ENCODE measurements around the gene HELT. TPM values are rescaled to one million over a fixed set of nuclear protein-coding genes. Genes with fewer than 3 reads are reported as not detected.

The HELT gene
- total RNA-seq, 1 experiment from 2014 or later: not detected

GRCh38 chr4:185016101-185016940 lies 2.0 kb upstream of the HELT start:
- no peak for DNase-seq
- H3K27ac Mint-ChIP-seq (ENCODE audit: unreplicated experiment): no peak overlapping the region
- CTCF ChIA-PET: no interaction called here
- H3K27me3 Mint-ChIP-seq (ENCODE audit: unreplicated experiment): peaks cover 86% of the 10 kb centered on the region
- TF ChIP-seq, protein P1, sequence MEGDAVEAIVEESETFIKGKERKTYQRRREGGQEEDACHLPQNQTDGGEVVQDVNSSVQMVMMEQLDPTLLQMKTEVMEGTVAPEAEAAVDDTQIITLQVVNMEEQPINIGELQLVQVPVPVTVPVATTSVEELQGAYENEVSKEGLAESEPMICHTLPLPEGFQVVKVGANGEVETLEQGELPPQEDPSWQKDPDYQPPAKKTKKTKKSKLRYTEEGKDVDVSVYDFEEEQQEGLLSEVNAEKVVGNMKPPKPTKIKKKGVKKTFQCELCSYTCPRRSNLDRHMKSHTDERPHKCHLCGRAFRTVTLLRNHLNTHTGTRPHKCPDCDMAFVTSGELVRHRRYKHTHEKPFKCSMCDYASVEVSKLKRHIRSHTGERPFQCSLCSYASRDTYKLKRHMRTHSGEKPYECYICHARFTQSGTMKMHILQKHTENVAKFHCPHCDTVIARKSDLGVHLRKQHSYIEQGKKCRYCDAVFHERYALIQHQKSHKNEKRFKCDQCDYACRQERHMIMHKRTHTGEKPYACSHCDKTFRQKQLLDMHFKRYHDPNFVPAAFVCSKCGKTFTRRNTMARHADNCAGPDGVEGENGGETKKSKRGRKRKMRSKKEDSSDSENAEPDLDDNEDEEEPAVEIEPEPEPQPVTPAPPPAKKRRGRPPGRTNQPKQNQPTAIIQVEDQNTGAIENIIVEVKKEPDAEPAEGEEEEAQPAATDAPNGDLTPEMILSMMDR (IDR thresholded peaks at IDR 0.05; ENCODE audit: unreplicated experiment): no peak
- H3K4me1 Mint-ChIP-seq (ENCODE audit: low read depth, unreplicated experiment): peaks cover 15% of the 10 kb centered on the region
- intact Hi-C loops (cut with micrococcal nuclease; ENCODE audit: unreplicated experiment): no loop called here
- H3K9me3 Mint-ChIP-seq (ENCODE audit: low read depth, unreplicated experiment): no peaks in the 10 kb centered on the region
- peaks cover 10% of the 10 kb centered on the region for H3K36me3 Mint-ChIP-seq (ENCODE audit: insufficient read depth, unreplicated experiment)
- BruUV-seq (replicated peaks): no TSS peak
- H3K4me3 Mint-ChIP-seq (ENCODE audit: low read depth, unreplicated experiment): no peak overlapping the region

DNA sequence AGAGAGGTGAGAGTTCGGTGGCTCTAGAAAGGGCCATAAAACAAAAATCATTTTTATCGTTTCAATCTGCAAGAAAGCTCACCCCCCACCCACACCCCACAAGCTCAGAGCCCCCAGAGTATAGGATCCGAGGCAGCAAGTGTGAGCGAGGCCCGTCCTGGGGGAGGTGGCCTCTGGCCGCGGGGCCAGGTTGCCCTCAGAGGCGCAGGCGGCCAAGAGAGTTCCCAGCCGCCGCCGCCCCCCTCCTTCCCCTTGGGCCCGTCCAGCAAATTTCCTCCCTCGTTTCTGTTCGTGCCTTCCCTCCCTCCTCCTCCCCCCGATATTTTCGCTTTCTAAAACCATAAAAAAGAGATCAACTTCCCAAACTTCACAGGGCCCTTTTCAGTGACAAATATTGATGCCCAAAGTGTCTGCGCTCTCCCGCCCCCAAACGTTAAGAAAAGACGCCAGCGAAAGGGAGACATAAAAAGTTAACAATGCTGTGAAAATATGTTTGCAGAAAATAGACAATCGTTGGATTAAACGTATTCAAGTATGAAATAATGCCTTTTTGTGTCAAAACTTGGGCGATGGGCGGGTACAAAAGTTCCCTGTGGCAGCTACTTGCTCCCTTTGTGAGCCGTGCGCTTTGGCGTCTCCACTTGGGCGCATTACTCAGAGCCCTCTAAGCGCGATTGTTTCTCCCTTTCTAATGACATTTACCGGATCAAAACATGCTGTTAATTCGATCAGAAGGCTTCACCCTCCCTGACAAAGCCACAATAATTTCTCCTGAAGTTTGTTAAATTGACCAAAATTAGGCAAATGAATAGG lies 1.1 kb upstream of the HELT start:
- BruUV-seq (replicated peaks): no TSS peak
- Mint-ChIP-seq H3K36me3 (ENCODE audit: insufficient read depth, unreplicated experiment) (peaks cover 10% of the 10 kb centered on the region), H3K9me3 (ENCODE audit: low read depth, unreplicated experiment) (no peaks in the 10 kb centered on the region), H3K27me3 (ENCODE audit: unreplicated experiment) (peaks cover 86% of the 10 kb centered on the region), H3K4me3 (ENCODE audit: low read depth, unreplicated experiment) (peak overlapping the region; percentile 73), H3K27ac (ENCODE audit: unreplicated experiment) (no peak overlapping the region), H3K4me1 (ENCODE audit: low read depth, unreplicated experiment) (peaks cover 15% of the 10 kb centered on the region)
- intact Hi-C loops (cut with micrococcal nuclease; ENCODE audit: unreplicated experiment): no loop called here
- CTCF ChIA-PET: no interaction called here
- no peak for DNase-seq
- TF ChIP-seq, protein P1 (IDR thresholded peaks at IDR 0.05; ENCODE audit: unreplicated experiment): no peak

DNA sequence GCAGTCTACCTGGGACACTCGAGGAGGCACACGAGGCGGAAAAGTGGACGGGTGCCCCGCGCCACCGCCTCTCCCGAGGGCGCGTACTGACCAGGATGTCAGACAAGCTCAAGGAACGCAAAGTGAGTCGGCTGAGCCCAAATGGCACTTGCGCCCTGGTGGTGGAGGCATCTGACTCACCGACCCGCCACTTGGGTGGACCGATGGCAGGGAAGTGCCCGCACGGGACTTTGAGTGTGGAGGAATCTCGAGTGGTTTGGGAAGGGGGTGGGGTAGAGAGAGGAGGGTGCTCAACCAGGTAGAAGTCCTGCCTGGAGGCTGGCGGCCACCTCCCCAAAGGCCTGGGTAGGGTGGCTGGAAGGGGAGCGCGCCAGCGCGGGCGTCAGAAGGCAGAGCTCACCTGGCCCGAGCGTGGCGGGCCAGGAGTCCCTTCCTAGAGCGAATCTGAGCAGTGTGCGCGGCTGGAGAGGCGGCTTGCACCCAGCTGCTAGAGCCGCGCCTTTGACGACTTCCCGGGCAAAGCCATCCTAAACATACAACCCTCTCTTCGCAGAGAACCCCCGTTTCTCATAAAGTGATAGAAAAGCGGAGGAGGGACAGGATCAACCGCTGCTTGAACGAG lies 655 bp downstream of the HELT start:
- H3K4me3 Mint-ChIP-seq (ENCODE audit: low read depth, unreplicated experiment): peak overlapping the region; percentile 73
- peaks cover 94% of the 10 kb centered on the region for H3K27me3 Mint-ChIP-seq (ENCODE audit: unreplicated experiment)
- BruUV-seq (replicated peaks): no TSS peak
- no peaks in the 10 kb centered on the region for H3K9me3 Mint-ChIP-seq (ENCODE audit: low read depth, unreplicated experiment)
- DNase-seq: no peak
- H3K36me3 Mint-ChIP-seq (ENCODE audit: insufficient read depth, unreplicated experiment): peaks cover 10% of the 10 kb centered on the region
- intact Hi-C loops (cut with micrococcal nuclease; ENCODE audit: unreplicated experiment): no loop called here
- H3K4me1 Mint-ChIP-seq (ENCODE audit: low read depth, unreplicated experiment): peaks cover 15% of the 10 kb centered on the region
- H3K27ac Mint-ChIP-seq (ENCODE audit: unreplicated experiment): no peak overlapping the region
- CTCF ChIA-PET: interaction anchor here (0.9 to 1.0 kb wide), 2 partner anchors 9 to 14 kb away, joined by 3 to 4 read pairs; no protein-coding TSS in a partner anchor
- TF ChIP-seq, protein P1 (IDR thresholded peaks at IDR 0.05; ENCODE audit: unreplicated experiment): no peak

DNA sequence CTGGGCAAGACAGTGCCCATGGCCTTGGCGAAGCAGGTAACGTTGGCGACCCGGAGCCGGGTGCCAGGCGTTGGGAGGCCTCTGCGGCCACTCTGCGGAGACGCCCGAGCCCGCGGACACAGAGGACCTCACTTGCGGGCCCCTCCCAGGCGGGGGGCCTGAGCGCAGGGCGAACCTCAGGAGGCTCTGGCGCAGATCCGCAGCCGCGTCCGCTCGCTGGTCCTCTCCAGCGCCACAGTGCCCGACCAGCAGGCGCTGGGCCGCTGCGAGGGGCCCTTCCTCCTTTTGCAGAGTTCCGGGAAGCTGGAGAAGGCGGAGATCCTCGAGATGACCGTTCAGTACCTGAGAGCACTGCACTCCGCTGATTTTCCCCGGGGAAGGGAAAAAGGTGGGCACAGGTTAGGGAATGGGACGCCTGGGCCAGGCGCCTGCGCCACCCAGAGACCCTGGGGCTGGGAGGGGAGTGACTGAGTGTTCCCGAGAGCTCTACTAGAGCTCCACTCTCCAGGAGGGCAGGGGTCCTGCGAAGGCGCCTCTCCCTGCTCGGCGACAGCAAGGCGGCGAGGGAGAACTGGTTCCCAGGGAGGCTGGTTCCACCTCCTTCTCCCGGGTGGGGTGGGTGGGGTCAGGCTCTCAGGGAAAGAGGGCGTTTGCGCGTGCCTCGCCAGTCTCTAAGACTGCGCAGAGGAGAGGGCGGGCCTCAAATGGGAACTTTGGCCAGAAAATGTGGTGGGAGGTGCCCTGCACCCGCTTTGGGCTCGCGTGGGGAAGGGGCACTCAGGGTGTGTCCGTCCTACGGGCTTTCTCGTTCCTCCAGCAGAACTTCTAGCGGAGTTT lies 1.4 kb downstream of the HELT start:
- H3K9me3 Mint-ChIP-seq (ENCODE audit: low read depth, unreplicated experiment): no peaks in the 10 kb centered on the region
- H3K36me3 Mint-ChIP-seq (ENCODE audit: insufficient read depth, unreplicated experiment): peaks cover 10% of the 10 kb centered on the region
- intact Hi-C loops (cut with micrococcal nuclease; ENCODE audit: unreplicated experiment): no loop called here
- H3K4me1 Mint-ChIP-seq (ENCODE audit: low read depth, unreplicated experiment): peaks cover 15% of the 10 kb centered on the region
- peak overlapping the region; percentile 73 for H3K4me3 Mint-ChIP-seq (ENCODE audit: low read depth, unreplicated experiment)
- TF ChIP-seq, protein P1 (IDR thresholded peaks at IDR 0.05; ENCODE audit: unreplicated experiment): no peak
- CTCF ChIA-PET: interaction anchor here (1.0 kb wide), 1 partner anchor 15 kb away, joined by 4 read pairs; no protein-coding TSS in a partner anchor
- no peak overlapping the region for H3K27ac Mint-ChIP-seq (ENCODE audit: unreplicated experiment)
- no peak for DNase-seq
- no TSS peak for BruUV-seq (replicated peaks)
- peaks cover 94% of the 10 kb centered on the region for H3K27me3 Mint-ChIP-seq (ENCODE audit: unreplicated experiment)

All from Calu3 (cell line).